ENCODE results near the gene SNRPD3.
"Not testable (repeated sequence)": the region's sequence is repeated elsewhere in the genome, so short reads cannot be mapped to it uniquely, and the experiment has no call there.

The SNRPD3 gene

GRCh38 chr22:24603770-24604629 is 48.2 kb downstream of the SNRPD3 start:
- not testable (repeated sequence) for H3K4me1 ChIP-seq (ENCODE audit: insufficient read depth, poor library complexity, severe bottlenecking); H3K27ac ChIP-seq (ENCODE audit: poor library complexity, severe bottlenecking); H3K4me3 ChIP-seq (ENCODE audit: severe bottlenecking); H3K27me3 ChIP-seq (ENCODE audit: insufficient read depth, poor library complexity, severe bottlenecking); H3K9me3 ChIP-seq (ENCODE audit: severe bottlenecking); DNase-seq (ENCODE audit: low spot score); H3K36me3 ChIP-seq (ENCODE audit: low read depth)
- peak; percentile 24; the same call in 2 of the 3 replicates for ATAC-seq (ENCODE audit: low read depth)

DNA sequence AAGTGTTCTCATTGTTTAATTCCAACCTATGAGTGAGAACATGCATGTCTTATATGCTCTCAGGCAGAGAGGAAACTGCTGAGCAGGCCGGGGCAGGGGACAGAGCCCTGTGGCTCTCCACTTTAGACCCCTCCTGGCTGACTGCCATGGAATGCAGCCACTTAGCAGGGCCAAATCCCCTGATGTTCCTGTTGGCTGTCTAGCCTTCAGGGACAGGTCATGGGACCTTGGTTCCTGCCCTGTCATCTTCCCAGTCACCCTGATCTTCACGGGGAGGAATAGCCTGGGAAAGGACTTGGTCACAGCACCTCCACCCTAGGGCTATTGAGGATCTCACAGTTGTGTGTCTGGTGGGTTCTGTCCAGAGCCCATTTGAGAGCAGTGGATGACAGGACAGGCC is 50.5 kb downstream of the SNRPD3 start:
- DNase-seq (ENCODE audit: low spot score); H3K4me3 ChIP-seq (ENCODE audit: severe bottlenecking); H3K36me3 ChIP-seq (ENCODE audit: low read depth); H3K27ac ChIP-seq (ENCODE audit: poor library complexity, severe bottlenecking); H3K4me1 ChIP-seq (ENCODE audit: insufficient read depth, poor library complexity, severe bottlenecking); H3K27me3 ChIP-seq (ENCODE audit: insufficient read depth, poor library complexity, severe bottlenecking); ATAC-seq (ENCODE audit: low read depth); H3K9me3 ChIP-seq (ENCODE audit: severe bottlenecking): not testable (repeated sequence)

DNA sequence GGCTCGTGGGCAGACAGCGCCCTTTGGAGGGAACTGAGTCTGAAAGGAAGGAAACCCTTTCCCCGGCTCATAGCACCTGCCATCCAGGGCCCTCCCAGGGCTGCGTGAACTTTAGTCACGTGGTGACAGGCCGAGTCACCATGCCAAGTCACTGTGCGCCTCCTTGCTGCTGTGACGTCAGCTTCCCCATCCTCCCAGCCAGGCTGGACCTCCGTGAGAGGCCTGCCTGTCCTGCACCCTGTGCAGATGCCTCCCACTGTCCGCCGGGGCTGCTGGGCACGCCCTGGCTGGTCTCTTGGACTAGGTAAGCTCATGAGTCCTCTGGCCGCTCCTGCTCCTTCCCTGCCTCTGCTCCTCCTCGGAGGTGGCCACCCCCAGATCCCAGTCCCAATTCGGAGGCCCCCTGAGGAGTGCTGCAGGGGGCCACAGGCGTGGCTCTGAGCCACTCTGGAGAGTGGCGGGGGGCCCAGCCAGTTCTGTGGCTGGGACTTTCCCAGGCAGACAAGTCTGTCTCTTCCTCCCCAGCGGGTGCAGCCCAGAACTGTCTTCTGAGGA is 51.7 kb downstream of the SNRPD3 start:
- H3K27ac ChIP-seq (ENCODE audit: poor library complexity, severe bottlenecking); H3K4me3 ChIP-seq (ENCODE audit: severe bottlenecking): not testable (repeated sequence)
- peak; percentile 32; the same call in 1 of the 3 replicates for ATAC-seq (ENCODE audit: low read depth)

DNA sequence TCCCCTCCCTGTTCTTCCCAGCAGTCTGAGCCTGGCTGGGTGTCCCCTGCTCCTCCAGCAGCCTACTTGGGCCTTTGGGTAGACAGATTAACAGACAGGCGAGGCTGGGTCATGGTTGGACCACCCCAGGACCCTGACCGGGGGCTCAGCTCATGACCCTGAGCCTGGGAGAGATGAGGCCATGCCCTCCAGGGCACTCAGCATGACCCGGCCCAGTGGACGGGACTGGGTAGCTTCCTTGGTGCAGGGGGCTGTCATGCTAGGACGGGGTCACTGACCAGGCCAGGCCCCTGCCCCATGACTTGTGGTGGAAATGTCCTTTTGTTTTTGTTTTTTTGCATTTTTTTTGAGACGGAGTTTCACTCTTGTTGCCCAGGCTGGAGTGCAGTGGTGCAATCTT is 52.5 kb downstream of the SNRPD3 start:
- not testable (repeated sequence) for H3K4me3 ChIP-seq (ENCODE audit: severe bottlenecking); ATAC-seq (ENCODE audit: low read depth)

More for the DNA sequence above, 51.7 kb downstream of the SNRPD3 start:
- not testable (repeated sequence) for H3K27me3 ChIP-seq (ENCODE audit: insufficient read depth, poor library complexity, severe bottlenecking); DNase-seq (ENCODE audit: low spot score); H3K36me3 ChIP-seq (ENCODE audit: low read depth); H3K4me1 ChIP-seq (ENCODE audit: insufficient read depth, poor library complexity, severe bottlenecking); H3K9me3 ChIP-seq (ENCODE audit: severe bottlenecking)

GRCh38 chr22:24609888-24610287 is 54.1 kb downstream of the SNRPD3 start:
- not testable (repeated sequence) for ATAC-seq (ENCODE audit: low read depth); H3K27ac ChIP-seq (ENCODE audit: poor library complexity, severe bottlenecking); H3K36me3 ChIP-seq (ENCODE audit: low read depth); H3K27me3 ChIP-seq (ENCODE audit: insufficient read depth, poor library complexity, severe bottlenecking); H3K9me3 ChIP-seq (ENCODE audit: severe bottlenecking); H3K4me1 ChIP-seq (ENCODE audit: insufficient read depth, poor library complexity, severe bottlenecking); DNase-seq (ENCODE audit: low spot score); H3K4me3 ChIP-seq (ENCODE audit: severe bottlenecking)

More for the DNA sequence above, 52.5 kb downstream of the SNRPD3 start:
- H3K27ac ChIP-seq (ENCODE audit: poor library complexity, severe bottlenecking); H3K4me1 ChIP-seq (ENCODE audit: insufficient read depth, poor library complexity, severe bottlenecking); H3K9me3 ChIP-seq (ENCODE audit: severe bottlenecking); H3K27me3 ChIP-seq (ENCODE audit: insufficient read depth, poor library complexity, severe bottlenecking); DNase-seq (ENCODE audit: low spot score); H3K36me3 ChIP-seq (ENCODE audit: low read depth): not testable (repeated sequence)

GRCh38 chr22:24614794-24615193 is 59.0 kb downstream of the SNRPD3 start:
- ATAC-seq (ENCODE audit: low read depth); H3K27ac ChIP-seq (ENCODE audit: poor library complexity, severe bottlenecking); H3K27me3 ChIP-seq (ENCODE audit: insufficient read depth, poor library complexity, severe bottlenecking); H3K4me3 ChIP-seq (ENCODE audit: severe bottlenecking); H3K36me3 ChIP-seq (ENCODE audit: low read depth); H3K4me1 ChIP-seq (ENCODE audit: insufficient read depth, poor library complexity, severe bottlenecking); H3K9me3 ChIP-seq (ENCODE audit: severe bottlenecking); DNase-seq (ENCODE audit: low spot score): not testable (repeated sequence)

- not testable (repeated sequence) for ATAC-seq (ENCODE audit: low read depth); H3K36me3 ChIP-seq (ENCODE audit: low read depth); H3K4me3 ChIP-seq (ENCODE audit: severe bottlenecking); H3K27ac ChIP-seq (ENCODE audit: poor library complexity, severe bottlenecking); H3K27me3 ChIP-seq (ENCODE audit: insufficient read depth, poor library complexity, severe bottlenecking); H3K4me1 ChIP-seq (ENCODE audit: insufficient read depth, poor library complexity, severe bottlenecking); DNase-seq (ENCODE audit: low spot score); H3K9me3 ChIP-seq (ENCODE audit: severe bottlenecking)
These were observed 65.4 kb downstream of the SNRPD3 start for GRCh38 chr22:24621244-24621643.

GRCh38 chr22:24622596-24622995 is 66.8 kb downstream of the SNRPD3 start:
- not testable (repeated sequence) for ATAC-seq (ENCODE audit: low read depth); H3K4me3 ChIP-seq (ENCODE audit: severe bottlenecking); H3K9me3 ChIP-seq (ENCODE audit: severe bottlenecking); H3K4me1 ChIP-seq (ENCODE audit: insufficient read depth, poor library complexity, severe bottlenecking); H3K27me3 ChIP-seq (ENCODE audit: insufficient read depth, poor library complexity, severe bottlenecking); H3K36me3 ChIP-seq (ENCODE audit: low read depth); H3K27ac ChIP-seq (ENCODE audit: poor library complexity, severe bottlenecking); DNase-seq (ENCODE audit: low spot score)
